MM.1S (cell line): ENCODE measurements around the gene ZMYM1.

Source experiments
- DNase-seq: peaks from one replicate; pipeline ENCODE4 v3.0.0-alpha.2; 2015
- H2AFZ ChIP-seq: fragments of 300-600 bp; sonication (generic); 2 replicates; pipeline ENCODE4 v1.6.0; 2016; ENCODE audit warnings: antibody characterized with exemption, low read length
- H3F3A ChIP-seq: fragments of 300-600 bp; sonication (generic); 2 replicates; pipeline ENCODE4 v1.6.1; 2016; ENCODE audit warnings: mild to moderate bottlenecking, antibody characterized with exemption, low read length, moderate library complexity, mixed read lengths; ENCODE audit not compliant: insufficient read depth
- H3K27ac ChIP-seq: fragments of 300-600 bp; sonication (generic); 2 replicates; pipeline ENCODE4 v1.5.1; 2016; ENCODE audit warnings: mild to moderate bottlenecking, low read length
- H3K27me3 ChIP-seq: fragments of 300-600 bp; sonication (generic); replicated peaks from 2 replicates; pipeline ENCODE4 v1.6.0; 2016; ENCODE audit warnings: low read length; ENCODE audit not compliant: insufficient read depth
- H3K36me3 ChIP-seq: fragments of 300-600 bp; sonication (generic); replicated peaks from 2 replicates; pipeline ENCODE4 v1.6.1; 2016; ENCODE audit warnings: mild to moderate bottlenecking, low read length, mixed read lengths; ENCODE audit not compliant: insufficient read depth
- H3K4me1 ChIP-seq: fragments of 300-600 bp; sonication (generic); 2 replicates; pipeline ENCODE4 v1.6.1; 2016; ENCODE audit warnings: low read length, mixed read lengths
- H3K4me2 ChIP-seq: fragments of 300-600 bp; sonication (generic); 2 replicates; pipeline ENCODE4 v1.6.0; 2016; ENCODE audit warnings: low read depth, low read length
- H3K4me3 ChIP-seq: fragments of 300-600 bp; sonication (generic); 2 replicates; pipeline ENCODE4 v1.5.1; 2016; ENCODE audit warnings: low read length, mixed read lengths
- H3K79me2 ChIP-seq: fragments of 300-600 bp; sonication (generic); 2 replicates; pipeline ENCODE4 v1.6.1; 2016; ENCODE audit warnings: mixed run types, low read length, mixed read lengths
- H3K9ac ChIP-seq: fragments of 300-600 bp; sonication (generic); 2 replicates; pipeline ENCODE4 v1.6.1; 2016; ENCODE audit warnings: low read length, mixed read lengths
- H3K9me2 ChIP-seq: fragments of 300-600 bp; sonication (generic); replicated peaks from 2 replicates; pipeline ENCODE4 v1.6.1; 2016; ENCODE audit warnings: mild to moderate bottlenecking, low read length, mixed read lengths; ENCODE audit not compliant: insufficient read depth
- H3K9me3 ChIP-seq: fragments of 300-600 bp; sonication (generic); replicated peaks from 2 replicates; pipeline ENCODE4 v1.6.1; 2016; ENCODE audit warnings: mild to moderate bottlenecking, low read length, mixed read lengths; ENCODE audit not compliant: insufficient read depth
- H4K20me1 ChIP-seq: fragments of 300-600 bp; sonication (generic); 2 replicates; pipeline ENCODE4 v1.6.1; 2016; ENCODE audit warnings: mild to moderate bottlenecking, low read length, moderate library complexity, mixed read lengths; ENCODE audit not compliant: insufficient read depth
- EZH2 ChIP-seq: fragments of 300-600 bp; sonication (generic); optimal IDR thresholded peaks from 2 replicates; pipeline ENCODE3; 2017; ENCODE audit warnings: low read depth, mild to moderate bottlenecking, antibody characterized with exemption, low read length, mixed read lengths
- EZH2phosphoT487 ChIP-seq: fragments of 300-600 bp; sonication (generic); IDR thresholded peaks from 2 replicates; pipeline ENCODE4 v1.6.1; 2018; ENCODE audit warnings: antibody characterized with exemption, low read length
- TF ChIP-seq, protein P1 (sequence below): fragments of 300-600 bp; sonication (generic); IDR thresholded peaks from 2 replicates; pipeline ENCODE4 v1.5.1; 2016; ENCODE audit warnings: antibody characterized with exemption, low read length, mixed read lengths

ZMYM1 gene

DNA sequence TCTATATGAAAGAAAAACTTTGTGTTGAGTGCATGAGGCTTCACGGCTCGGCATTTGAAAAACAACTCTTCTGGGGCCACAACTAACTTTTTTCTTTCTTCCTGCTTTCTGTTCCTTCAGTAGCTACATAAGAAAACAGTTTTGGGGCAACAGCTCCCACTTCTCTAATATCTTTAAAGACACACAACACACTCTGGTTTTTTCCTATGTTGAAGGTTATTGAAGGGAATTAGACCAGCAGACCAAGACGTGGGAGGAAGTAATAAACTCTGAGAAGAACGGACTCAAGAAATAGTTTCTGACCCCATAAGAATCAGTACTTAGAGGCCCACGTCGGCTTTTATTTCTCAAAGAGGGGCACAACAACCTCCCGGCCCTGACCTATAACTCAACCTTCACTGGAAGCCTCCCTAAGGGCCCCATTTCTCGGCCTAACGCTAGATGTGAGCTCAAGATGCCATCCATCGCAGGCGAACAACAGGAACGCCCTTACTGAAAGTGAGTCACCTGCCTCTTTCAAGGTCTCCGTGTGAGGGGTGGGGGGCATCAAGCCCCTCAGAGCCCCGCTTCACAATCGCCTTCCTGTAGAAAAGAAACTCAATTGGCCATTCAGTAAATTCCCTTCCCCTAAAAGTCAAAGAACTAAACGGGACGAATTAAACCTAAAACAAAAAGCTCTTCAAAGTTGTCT is 48.3 kb upstream of the ZMYM1 start:
- TF ChIP-seq EZH2phosphoT487: no peak
- no peak for TF ChIP-seq EZH2
- TF ChIP-seq, protein P1, sequence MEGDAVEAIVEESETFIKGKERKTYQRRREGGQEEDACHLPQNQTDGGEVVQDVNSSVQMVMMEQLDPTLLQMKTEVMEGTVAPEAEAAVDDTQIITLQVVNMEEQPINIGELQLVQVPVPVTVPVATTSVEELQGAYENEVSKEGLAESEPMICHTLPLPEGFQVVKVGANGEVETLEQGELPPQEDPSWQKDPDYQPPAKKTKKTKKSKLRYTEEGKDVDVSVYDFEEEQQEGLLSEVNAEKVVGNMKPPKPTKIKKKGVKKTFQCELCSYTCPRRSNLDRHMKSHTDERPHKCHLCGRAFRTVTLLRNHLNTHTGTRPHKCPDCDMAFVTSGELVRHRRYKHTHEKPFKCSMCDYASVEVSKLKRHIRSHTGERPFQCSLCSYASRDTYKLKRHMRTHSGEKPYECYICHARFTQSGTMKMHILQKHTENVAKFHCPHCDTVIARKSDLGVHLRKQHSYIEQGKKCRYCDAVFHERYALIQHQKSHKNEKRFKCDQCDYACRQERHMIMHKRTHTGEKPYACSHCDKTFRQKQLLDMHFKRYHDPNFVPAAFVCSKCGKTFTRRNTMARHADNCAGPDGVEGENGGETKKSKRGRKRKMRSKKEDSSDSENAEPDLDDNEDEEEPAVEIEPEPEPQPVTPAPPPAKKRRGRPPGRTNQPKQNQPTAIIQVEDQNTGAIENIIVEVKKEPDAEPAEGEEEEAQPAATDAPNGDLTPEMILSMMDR: no peak

DNA sequence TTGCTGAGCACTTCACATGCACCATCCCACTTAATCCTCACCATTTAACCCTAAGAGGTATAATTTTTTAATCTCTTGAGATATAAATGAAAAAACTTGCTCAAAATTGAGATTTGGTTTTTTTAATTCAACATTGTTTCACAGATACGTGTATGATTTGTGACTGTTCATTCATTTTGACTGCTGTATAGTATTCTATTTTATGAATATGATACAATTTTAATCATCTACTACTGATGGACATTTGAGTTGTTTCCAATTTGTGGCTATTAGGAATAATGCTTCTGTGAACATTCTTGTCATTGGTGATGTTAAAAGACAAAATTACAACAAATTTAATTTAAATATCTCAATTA is 46.8 kb upstream of the ZMYM1 start:
- no peaks in the 10 kb centered on the region for H3K9me2 ChIP-seq
- no peaks in the 10 kb centered on the region; the same call in 1 of the 2 replicates for H3K4me1 ChIP-seq
- H3K27ac ChIP-seq: no peak overlapping the region
- H3K79me2 ChIP-seq: peaks cover 26% of the 10 kb centered on the region
- no peaks in the 10 kb centered on the region for H3K9me3 ChIP-seq
- peak overlapping the region; percentile 99 for H3K4me3 ChIP-seq
- H4K20me1 ChIP-seq: no peaks in the 10 kb centered on the region
- H2AFZ ChIP-seq: peak overlapping the region; percentile 99
- peak overlapping the region; percentile 70; the same call in 1 of the 2 replicates for H3K4me2 ChIP-seq
- no peak for TF ChIP-seq EZH2
- TF ChIP-seq EZH2phosphoT487: no peak
- TF ChIP-seq, protein P1: no peak
- DNase-seq: no peak
- H3K9ac ChIP-seq: no peak overlapping the region
- H3K27me3 ChIP-seq: no peaks in the 10 kb centered on the region
- no peaks in the 10 kb centered on the region for H3K36me3 ChIP-seq
- H3F3A ChIP-seq: peaks cover 5% of the 10 kb centered on the region

More for the DNA sequence above, 48.3 kb upstream of the ZMYM1 start:
- H3F3A ChIP-seq: peaks cover 5% of the 10 kb centered on the region
- H3K79me2 ChIP-seq: peaks cover 32% of the 10 kb centered on the region
- no peaks in the 10 kb centered on the region; the same call in 1 of the 2 replicates for H3K4me1 ChIP-seq
- no peaks in the 10 kb centered on the region for H3K9me3 ChIP-seq
- no peaks in the 10 kb centered on the region for H3K27me3 ChIP-seq
- H3K9me2 ChIP-seq: no peaks in the 10 kb centered on the region
- H3K4me3 ChIP-seq: peak overlapping the region; percentile 99
- H3K9ac ChIP-seq: peak overlapping the region; percentile 91
- H3K36me3 ChIP-seq: no peaks in the 10 kb centered on the region
- H4K20me1 ChIP-seq: no peaks in the 10 kb centered on the region
- peak overlapping the region; percentile 85; the same call in 1 of the 2 replicates for H3K27ac ChIP-seq
- DNase-seq: peak; percentile 51
- peak overlapping the region; percentile 99 for H2AFZ ChIP-seq
- peak overlapping the region; percentile 70 for H3K4me2 ChIP-seq

DNA sequence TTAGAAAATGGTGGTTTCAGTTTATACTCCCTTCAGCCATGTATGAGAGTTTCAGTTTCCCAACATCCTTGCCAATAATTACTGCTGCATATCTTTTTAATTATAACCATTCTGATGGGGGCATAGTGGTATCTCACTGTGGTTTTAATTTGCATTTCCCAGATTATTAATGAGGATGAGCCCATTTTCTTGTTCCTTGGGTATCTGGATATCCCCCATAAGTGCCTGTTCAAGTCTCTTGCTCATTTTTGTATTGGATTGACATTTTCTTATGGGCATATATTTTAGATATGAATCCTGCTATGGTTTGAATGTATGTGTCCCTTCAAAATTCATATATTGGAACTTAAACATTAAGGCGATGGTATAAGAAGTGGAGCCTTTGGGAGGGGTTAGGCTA is 45.8 kb upstream of the ZMYM1 start:
- no peaks in the 10 kb centered on the region for H3K27me3 ChIP-seq
- H3F3A ChIP-seq: peaks cover 5% of the 10 kb centered on the region
- H3K9me2 ChIP-seq: no peaks in the 10 kb centered on the region
- no peaks in the 10 kb centered on the region for H4K20me1 ChIP-seq
- TF ChIP-seq, protein P1: no peak
- TF ChIP-seq EZH2 (no peak), EZH2phosphoT487 (no peak)
- H3K4me2 ChIP-seq: no peak overlapping the region
- no peaks in the 10 kb centered on the region for H3K9me3 ChIP-seq
- no peak overlapping the region for H2AFZ ChIP-seq
- no peaks in the 10 kb centered on the region; the same call in 1 of the 2 replicates for H3K4me1 ChIP-seq
- H3K27ac ChIP-seq: no peak overlapping the region
- H3K79me2 ChIP-seq: peaks cover 23% of the 10 kb centered on the region
- H3K36me3 ChIP-seq: no peaks in the 10 kb centered on the region
- H3K9ac ChIP-seq: no peak overlapping the region
- no peak for DNase-seq
- no peak overlapping the region for H3K4me3 ChIP-seq
